Psoas muscle (tissue), 8 donors: ENCODE data around the gene BPIFA3. TPM values are rescaled to one million over a fixed set of nuclear protein-coding genes. Genes with fewer than 3 reads are reported as not detected.

Experiments
- ATAC-seq, 4 donors: fragments of 200-7000 bp; cut with Tn5 transposase; one replicate each; pipeline ENCODE4 v1.9.1; 2020; ENCODE audit warnings: moderate library complexity in 3 of 4, mild to moderate bottlenecking in 2 of 4
- DNase-seq, 2 donors: peaks; one replicate each; pipeline ENCODE4 v3.0.0-alpha.2; 2020
- H3K27ac ChIP-seq: fragments of 200-600 bp; one replicate; pipeline ENCODE4 v1.8.0; 2022
- H3K27me3 ChIP-seq, 3 donors: fragments of 200-600 bp in 1 of 3; one replicate each; pipeline versions ENCODE4 v1.6.1 to v1.8.0; 2013 to 2022; ENCODE audit warnings: low read length in 2 of 3, mild to moderate bottlenecking in 2 of 3, moderate library complexity in 1 of 3; ENCODE audit not compliant: insufficient read depth in 3 of 3
- H3K36me3 ChIP-seq, 2 donors: fragments of 200-600 bp in 1 of 2; one replicate each; pipeline versions ENCODE4 v1.6.1 to v1.8.0; 2013 to 2022; ENCODE audit warnings: low read depth in 1 of 2, mild to moderate bottlenecking in 1 of 2, moderate library complexity in 1 of 2; ENCODE audit not compliant: insufficient read depth in 1 of 2
- H3K4me1 ChIP-seq: fragments of 200-600 bp; one replicate; pipeline ENCODE4 v1.8.0; 2022
- H3K4me3 ChIP-seq: fragments of 200-600 bp; one replicate; pipeline ENCODE4 v1.8.0; 2022; ENCODE audit warnings: mild to moderate bottlenecking
- H3K9me3 ChIP-seq: fragments of 200-600 bp; one replicate; pipeline ENCODE4 v1.8.0; 2022
- WGBS, 3 donors: extraction: QIAGEN DNeasy Blood & Tissue Kit; methylation state at CpG; one replicate each; pipeline versions ENCODE4 v1.1.6 to v1.1.7; 2013; 5-methylcytosine and 5-hydroxymethylcytosine counted together
- intact Hi-C, 2 donors: fragments of 100-400 bp; cut with DNase I; formaldehyde crosslinking; loops; one replicate each; pipeline versions ENCODE4 v1.11.0 to v1.14.2; 2022
- polyA plus RNA-seq, 3 donors: library from polyadenylated mRNA; stranded (reverse); fragments of 200-250 nt; gene quantifications; one replicate each; pipeline ENCODE4 v1.2.3, GENCODE V29; 2013
- total RNA-seq, 4 donors: library from RNA; stranded (reverse); fragmentation: NEBNext Ultra II Directional in 2 of 4; extraction: Animal tissue kit (Norgen Biotek cat#: 25700) in 2 of 4; gene quantifications; one replicate each; pipeline versions ENCODE4 v1.2.1 to v1.2.4, GENCODE V29; 2021 to 2023
- TF ChIP-seq, protein P1 (sequence below): fragments of 200-600 bp; IDR thresholded peaks from one replicate; pipeline ENCODE4 v1.8.0; 2022; ENCODE audit warnings: antibody characterized with exemption
- donor health status: healthy with polysubstance abuse.
- donor health status: DM: no; HTN: no; CAD: no; lungs with moderate emphysema.
- donor health status: Bipolar disorder and iron deficiency.
- donor health status: healthy.
- donor health status: DM: yes; HTN: yes; CAD: no.
- donor health status: DM: no; HTN: no; CAD: no.
- donor health status: DM: no; HTN: no; CAD: no.
- donor health status: DM: yes; HTN: yes; CAD: no.

BPIFA3 gene
- total and polyA plus RNA-seq, 7 donors, result not detected

DNA sequence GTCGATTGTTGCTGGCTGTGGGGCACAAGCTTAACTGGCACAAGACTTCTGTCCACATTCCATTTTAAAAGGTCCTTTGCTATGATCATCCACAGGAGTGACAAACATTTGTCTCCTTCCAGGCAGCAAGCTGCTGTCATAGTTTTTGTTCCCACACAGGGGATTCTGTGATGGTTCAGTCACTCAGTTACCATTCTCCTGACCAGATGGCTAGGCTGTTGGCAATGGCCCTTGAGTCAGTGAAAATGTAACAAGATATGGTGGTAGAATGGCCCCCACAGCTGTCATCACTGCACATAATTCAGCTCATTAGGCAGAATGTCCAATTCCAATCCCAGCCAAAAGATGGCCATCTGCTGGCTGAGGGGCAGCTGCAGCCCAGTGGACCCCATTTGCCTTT is 32.3 kb downstream of the BPIFA3 start:
- DNase-seq (no peak), ATAC-seq (no peak)
- H3K4me1 ChIP-seq, result no peaks in the 10 kb centered on the region
- 29 to 40% (median 38%) methylated on average over 1 of the region's 1 CpG for WGBS, 3 donors
- H3K9me3 ChIP-seq, result no peaks in the 10 kb centered on the region
- no peaks in the 10 kb centered on the region for H3K36me3 ChIP-seq
- intact Hi-C loops, result no loop called here
- no peak overlapping the region for H3K4me3 ChIP-seq
- peaks cover 0 to 3% (median 2%) of the 10 kb centered on the region in 3 donors for H3K27me3 ChIP-seq
- TF ChIP-seq, protein P1, sequence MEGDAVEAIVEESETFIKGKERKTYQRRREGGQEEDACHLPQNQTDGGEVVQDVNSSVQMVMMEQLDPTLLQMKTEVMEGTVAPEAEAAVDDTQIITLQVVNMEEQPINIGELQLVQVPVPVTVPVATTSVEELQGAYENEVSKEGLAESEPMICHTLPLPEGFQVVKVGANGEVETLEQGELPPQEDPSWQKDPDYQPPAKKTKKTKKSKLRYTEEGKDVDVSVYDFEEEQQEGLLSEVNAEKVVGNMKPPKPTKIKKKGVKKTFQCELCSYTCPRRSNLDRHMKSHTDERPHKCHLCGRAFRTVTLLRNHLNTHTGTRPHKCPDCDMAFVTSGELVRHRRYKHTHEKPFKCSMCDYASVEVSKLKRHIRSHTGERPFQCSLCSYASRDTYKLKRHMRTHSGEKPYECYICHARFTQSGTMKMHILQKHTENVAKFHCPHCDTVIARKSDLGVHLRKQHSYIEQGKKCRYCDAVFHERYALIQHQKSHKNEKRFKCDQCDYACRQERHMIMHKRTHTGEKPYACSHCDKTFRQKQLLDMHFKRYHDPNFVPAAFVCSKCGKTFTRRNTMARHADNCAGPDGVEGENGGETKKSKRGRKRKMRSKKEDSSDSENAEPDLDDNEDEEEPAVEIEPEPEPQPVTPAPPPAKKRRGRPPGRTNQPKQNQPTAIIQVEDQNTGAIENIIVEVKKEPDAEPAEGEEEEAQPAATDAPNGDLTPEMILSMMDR, result no peak
- H3K27ac ChIP-seq, result no peak overlapping the region

DNA sequence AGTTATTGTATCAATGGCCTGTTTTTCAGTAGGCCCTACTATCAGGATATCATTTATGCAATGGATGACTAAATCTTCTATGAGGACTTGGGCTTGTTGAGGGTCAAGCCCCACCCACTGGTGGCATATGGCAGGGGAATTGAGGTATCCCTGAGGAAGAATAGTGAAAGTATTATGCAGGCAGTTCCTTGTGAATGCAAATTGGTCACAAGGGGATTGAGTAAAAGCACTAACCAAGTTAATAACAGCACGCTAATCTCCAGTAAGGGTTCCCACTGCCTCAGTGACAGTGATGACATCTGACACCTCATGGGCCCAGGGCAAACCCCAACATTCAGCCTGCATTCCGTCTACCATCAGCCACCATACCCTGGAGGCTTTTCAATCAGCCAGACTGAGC is 33.5 kb downstream of the BPIFA3 start:
- ATAC-seq (no peak), DNase-seq (no peak)
- TF ChIP-seq, protein P1, result no peak
- Histone ChIP-seq H3K4me3 (no peak overlapping the region), H3K27ac (no peak overlapping the region), H3K9me3 (no peaks in the 10 kb centered on the region), H3K36me3 (no peaks in the 10 kb centered on the region), H3K4me1 (no peaks in the 10 kb centered on the region), H3K27me3 (peaks cover 0 to 7% (median 2%) of the 10 kb centered on the region in 3 donors)
- 36 to 43% (median 39%) methylated on average over 2 of the region's 2 CpGs for WGBS, 3 donors
- intact Hi-C loops, result no loop called here

DNA sequence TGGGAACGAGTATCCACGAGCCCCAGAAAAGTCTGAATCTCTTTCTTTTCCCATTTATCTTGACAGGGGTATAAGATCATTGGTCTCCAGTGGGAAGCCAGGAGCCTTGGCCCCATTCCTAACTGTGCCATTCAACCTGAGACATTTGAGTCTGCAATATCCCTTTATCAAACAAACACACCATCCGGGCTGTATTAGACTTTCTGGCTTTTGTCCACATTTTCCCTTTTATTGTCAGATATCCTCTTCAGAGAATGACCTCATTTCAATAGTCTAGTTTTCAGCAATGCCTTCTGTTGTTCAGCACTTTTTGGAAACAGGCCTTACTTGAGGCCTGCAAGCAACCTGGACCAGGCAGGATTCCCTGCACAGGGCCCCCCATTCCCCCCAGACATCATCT is 34.3 kb downstream of the BPIFA3 start:
- no peaks in the 10 kb centered on the region for H3K9me3 ChIP-seq
- no peak for ATAC-seq
- H3K36me3 ChIP-seq, result no peaks in the 10 kb centered on the region
- 59 to 65% (median 62%) methylated on average over 3 of the region's 3 CpGs for WGBS, 3 donors
- no peak overlapping the region for H3K4me3 ChIP-seq
- no peak for DNase-seq
- intact Hi-C loops, result no loop called here
- no peak overlapping the region for H3K27ac ChIP-seq
- TF ChIP-seq, protein P1, result no peak
- no peaks in the 10 kb centered on the region for H3K4me1 ChIP-seq
- H3K27me3 ChIP-seq, result peaks cover 0 to 7% (median 2%) of the 10 kb centered on the region in 3 donors

DNA sequence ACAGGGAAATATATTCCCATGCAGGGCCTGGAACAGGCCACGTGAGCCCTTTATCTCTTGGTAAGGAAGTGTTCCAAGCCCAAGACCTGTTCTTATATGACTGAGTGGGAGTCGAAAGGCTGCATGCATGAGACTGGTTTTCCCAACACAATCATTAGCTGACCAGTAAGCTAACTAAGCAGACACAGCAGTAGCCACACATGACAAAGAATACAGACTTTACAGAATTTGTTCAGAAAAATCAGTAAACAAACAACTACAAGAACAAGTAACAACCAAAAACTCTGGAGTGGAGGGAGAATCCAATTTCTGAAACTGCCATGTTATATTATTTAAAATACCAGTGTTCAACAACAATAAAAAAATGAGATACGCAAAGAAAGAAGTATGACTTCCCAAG is 35.3 kb downstream of the BPIFA3 start:
- H3K4me3 ChIP-seq, result no peak overlapping the region
- 84 to 89% (median 87%) methylated on average over 3 of the region's 3 CpGs for WGBS, 3 donors
- DNase-seq (no peak), ATAC-seq (no peak)
- H3K27me3 ChIP-seq, result peaks cover 0 to 7% (median 2%) of the 10 kb centered on the region in 3 donors
- TF ChIP-seq, protein P1, result no peak
- H3K27ac ChIP-seq, result no peak overlapping the region
- no peaks in the 10 kb centered on the region for H3K36me3 ChIP-seq
- H3K9me3 ChIP-seq, result no peaks in the 10 kb centered on the region
- H3K4me1 ChIP-seq, result no peaks in the 10 kb centered on the region
- intact Hi-C loops, result no loop called here

- Histone ChIP-seq H3K4me1 (no peaks in the 10 kb centered on the region), H3K27ac (no peak overlapping the region), H3K36me3 (no peaks in the 10 kb centered on the region), H3K27me3 (peaks cover 0 to 7% (median 0%) of the 10 kb centered on the region in 3 donors), H3K9me3 (no peaks in the 10 kb centered on the region), H3K4me3 (no peak overlapping the region)
- WGBS, 3 donors, result 77 to 83% (median 83%) methylated on average over 2 of the region's 2 CpGs
- intact Hi-C loops, result no loop called here
- ATAC-seq (no peak), DNase-seq (no peak)
- TF ChIP-seq, protein P1, result no peak
Observed at GRCh38 chr20:33255005-33255404, 37.9 kb downstream of the BPIFA3 start.
